Loucy (cell line): ENCODE measurements around the gene LLCFC1.

Source experiments
- H2AFZ ChIP-seq: fragments of 200-600 bp; sonication (generic); 2 replicates; pipeline ENCODE4 v1.6.0; 2016; ENCODE audit warnings: antibody characterized with exemption, mild to moderate bottlenecking, low read length, moderate library complexity
- H3F3A ChIP-seq: fragments of 200-600 bp; 2 replicates; pipeline ENCODE4 v1.6.0; 2016; ENCODE audit warnings: antibody characterized with exemption, low read depth, mild to moderate bottlenecking
- H3K27me3 ChIP-seq: fragments of 200-600 bp; sonication (generic); 2 replicates; pipeline ENCODE4 v1.6.1; 2014; ENCODE audit warnings: low read length, mild to moderate bottlenecking; ENCODE audit not compliant: insufficient read depth, poor library complexity, severe bottlenecking
- H3K36me3 ChIP-seq: fragments of 200-600 bp; sonication (generic); 2 replicates; pipeline ENCODE4 v1.6.1; 2016; ENCODE audit warnings: low read length; ENCODE audit not compliant: insufficient read depth
- H3K4me1 ChIP-seq: fragments of 200-600 bp; sonication (generic); 2 replicates; pipeline ENCODE4 v1.5.1; 2014; ENCODE audit warnings: low read length, mild to moderate bottlenecking; ENCODE audit not compliant: insufficient read depth, poor library complexity, severe bottlenecking
- H3K4me2 ChIP-seq: fragments of 200-600 bp; sonication (generic); 2 replicates; pipeline ENCODE4 v1.6.0; 2014; ENCODE audit warnings: antibody characterized with exemption, low read length, low read depth, mild to moderate bottlenecking; ENCODE audit not compliant: poor library complexity, severe bottlenecking
- H3K4me3 ChIP-seq: fragments of 200-600 bp; sonication (generic); 2 replicates; pipeline ENCODE4 v1.5.1; 2014; ENCODE audit warnings: low read length, mild to moderate bottlenecking, mixed read lengths; ENCODE audit not compliant: poor library complexity, severe bottlenecking
- H3K79me2 ChIP-seq: fragments of 200-600 bp; sonication (generic); 2 replicates; pipeline ENCODE4 v1.6.1; 2014; ENCODE audit warnings: low read length; ENCODE audit not compliant: insufficient read depth
- H3K9ac ChIP-seq: fragments of 200-600 bp; sonication (generic); 2 replicates; pipeline ENCODE4 v1.6.0; 2014; ENCODE audit warnings: mild to moderate bottlenecking, low read depth, low read length, moderate library complexity; ENCODE audit not compliant: poor library complexity, severe bottlenecking
- H3K9me2 ChIP-seq: fragments of 200-600 bp; sonication (generic); replicated peaks from 2 replicates; pipeline ENCODE4 v1.6.1; 2016; ENCODE audit warnings: low read depth, low read length, mixed read lengths
- H3K9me3 ChIP-seq: fragments of 200-600 bp; sonication (generic); 2 replicates; pipeline ENCODE4 v1.6.1; 2014; ENCODE audit warnings: mild to moderate bottlenecking, antibody characterized with exemption, low read length, low read depth; ENCODE audit not compliant: insufficient read depth
- H4K20me1 ChIP-seq: fragments of 200-600 bp; sonication (generic); 2 replicates; pipeline ENCODE4 v1.6.0; 2014; ENCODE audit warnings: antibody characterized with exemption, low read length, mild to moderate bottlenecking; ENCODE audit not compliant: insufficient read depth, poor library complexity, severe bottlenecking
- EZH2phosphoT487 ChIP-seq: fragments of 200-600 bp; IDR thresholded peaks from 2 replicates; pipeline ENCODE4 v1.6.1; 2018; ENCODE audit warnings: antibody characterized with exemption, mild to moderate bottlenecking, moderate library complexity, borderline replicate concordance
- TF ChIP-seq, protein P1 (sequence below): fragments of 200-600 bp; sonication (generic); conservative IDR thresholded peaks from 2 replicates; pipeline ENCODE4 v1.5.1; 2014; ENCODE audit warnings: mild to moderate bottlenecking, antibody characterized with exemption, low read length

LLCFC1 gene

DNA sequence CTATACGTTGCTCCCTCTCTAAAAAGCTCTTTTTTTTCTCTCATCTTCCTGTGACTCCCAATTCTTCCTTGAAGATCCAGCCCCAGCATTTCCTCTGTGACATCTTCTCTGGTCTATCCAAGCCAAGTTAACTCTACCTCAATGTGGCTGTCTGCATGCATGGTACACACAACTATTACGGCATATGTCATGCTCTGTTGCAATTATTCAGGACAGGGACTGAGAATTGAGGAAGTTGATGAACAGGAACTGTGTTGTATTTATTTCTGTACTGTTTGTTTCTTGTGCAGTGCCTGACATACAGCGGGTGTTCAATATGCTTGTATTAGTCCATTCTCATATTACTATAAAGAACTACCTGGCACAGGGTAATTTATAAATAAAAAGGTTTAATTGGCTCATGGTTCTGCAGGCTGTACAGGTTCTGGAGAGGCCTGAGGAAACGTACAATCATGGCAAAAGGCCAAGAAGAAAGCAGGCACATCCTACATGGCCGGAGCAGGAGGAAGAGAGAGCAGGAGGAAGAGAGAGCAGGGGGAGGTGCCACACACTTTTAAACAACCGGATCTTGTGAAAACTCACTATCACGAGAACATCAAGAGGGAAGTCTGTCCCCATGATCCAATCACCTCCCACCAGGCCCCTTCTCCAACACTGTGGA is 12.1 kb upstream of the LLCFC1 start:
- no peaks in the 10 kb centered on the region for H3K27me3 ChIP-seq
- no peaks in the 10 kb centered on the region for H3K4me1 ChIP-seq
- TF ChIP-seq, protein P1, sequence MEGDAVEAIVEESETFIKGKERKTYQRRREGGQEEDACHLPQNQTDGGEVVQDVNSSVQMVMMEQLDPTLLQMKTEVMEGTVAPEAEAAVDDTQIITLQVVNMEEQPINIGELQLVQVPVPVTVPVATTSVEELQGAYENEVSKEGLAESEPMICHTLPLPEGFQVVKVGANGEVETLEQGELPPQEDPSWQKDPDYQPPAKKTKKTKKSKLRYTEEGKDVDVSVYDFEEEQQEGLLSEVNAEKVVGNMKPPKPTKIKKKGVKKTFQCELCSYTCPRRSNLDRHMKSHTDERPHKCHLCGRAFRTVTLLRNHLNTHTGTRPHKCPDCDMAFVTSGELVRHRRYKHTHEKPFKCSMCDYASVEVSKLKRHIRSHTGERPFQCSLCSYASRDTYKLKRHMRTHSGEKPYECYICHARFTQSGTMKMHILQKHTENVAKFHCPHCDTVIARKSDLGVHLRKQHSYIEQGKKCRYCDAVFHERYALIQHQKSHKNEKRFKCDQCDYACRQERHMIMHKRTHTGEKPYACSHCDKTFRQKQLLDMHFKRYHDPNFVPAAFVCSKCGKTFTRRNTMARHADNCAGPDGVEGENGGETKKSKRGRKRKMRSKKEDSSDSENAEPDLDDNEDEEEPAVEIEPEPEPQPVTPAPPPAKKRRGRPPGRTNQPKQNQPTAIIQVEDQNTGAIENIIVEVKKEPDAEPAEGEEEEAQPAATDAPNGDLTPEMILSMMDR = no peak
- no peak for TF ChIP-seq EZH2phosphoT487
- H3K36me3 ChIP-seq = no peaks in the 10 kb centered on the region
- no peaks in the 10 kb centered on the region for H3K79me2 ChIP-seq
- no peaks in the 10 kb centered on the region for H3K9me3 ChIP-seq
- no peaks in the 10 kb centered on the region for H3F3A ChIP-seq
- H4K20me1 ChIP-seq = no peaks in the 10 kb centered on the region
- H3K4me2 ChIP-seq = no peak overlapping the region
- H3K9me2 ChIP-seq = no peaks in the 10 kb centered on the region
- H3K4me3 ChIP-seq = no peak overlapping the region
- H3K9ac ChIP-seq = no peak overlapping the region
- no peak overlapping the region for H2AFZ ChIP-seq

DNA sequence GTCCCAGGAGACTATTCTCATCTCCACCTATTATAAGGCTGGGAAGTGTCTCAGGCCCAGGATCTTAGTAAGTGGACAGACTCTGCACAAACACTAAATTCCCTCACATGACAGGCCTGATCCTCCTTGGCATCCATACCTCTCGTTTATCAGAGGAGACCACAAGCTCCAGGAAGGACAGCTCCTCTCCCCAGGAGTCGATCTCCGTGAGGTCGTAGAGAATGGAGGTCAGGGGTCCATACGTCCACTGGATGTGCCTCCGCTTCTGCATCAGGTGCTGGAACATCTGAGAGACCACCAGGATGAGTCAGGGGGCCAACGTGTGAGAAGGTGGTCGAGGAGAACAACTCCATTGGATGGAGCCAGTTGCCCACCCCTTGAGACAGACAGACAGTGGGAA is 11.3 kb upstream of the LLCFC1 start:
- Histone ChIP-seq H4K20me1 (no peaks in the 10 kb centered on the region), H2AFZ (no peak overlapping the region), H3K4me2 (no peak overlapping the region), H3K36me3 (no peaks in the 10 kb centered on the region), H3K9me2 (no peaks in the 10 kb centered on the region), H3K9me3 (no peaks in the 10 kb centered on the region), H3K27me3 (no peaks in the 10 kb centered on the region), H3K79me2 (no peaks in the 10 kb centered on the region), H3K4me3 (no peak overlapping the region), H3K9ac (no peak overlapping the region), H3K4me1 (peaks cover 5% of the 10 kb centered on the region), H3F3A (no peaks in the 10 kb centered on the region)
- TF ChIP-seq EZH2phosphoT487 = no peak
- TF ChIP-seq, protein P1 = no peak

DNA sequence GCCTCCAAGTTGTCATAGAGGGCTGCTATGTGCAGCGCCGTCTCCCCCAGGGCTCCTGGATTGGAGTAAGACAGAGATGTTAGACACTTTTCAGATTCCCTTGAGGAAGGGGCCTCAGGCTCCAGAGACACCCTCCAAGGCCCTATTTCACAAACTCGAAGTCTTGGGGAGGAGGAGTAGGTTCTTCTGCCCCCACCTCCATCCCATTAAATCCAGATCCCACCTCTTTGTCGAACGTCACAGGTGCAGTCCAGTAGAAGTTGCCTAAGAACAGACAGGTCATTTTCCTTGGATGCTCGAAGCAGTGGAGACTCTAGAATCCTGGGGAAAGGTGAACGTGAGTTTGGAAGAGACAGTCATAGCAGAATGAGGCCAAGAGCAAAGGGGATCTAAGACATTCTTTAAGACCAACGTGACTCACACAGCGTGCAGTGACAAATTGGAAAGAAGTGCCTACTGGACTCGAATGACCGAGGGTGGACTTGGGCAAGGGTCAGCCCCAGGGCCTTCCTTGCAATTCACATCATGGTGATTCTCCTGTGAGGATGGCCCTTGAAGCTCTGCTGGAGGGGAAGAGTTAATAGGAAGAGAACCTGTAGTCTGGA is 9.1 kb upstream of the LLCFC1 start:
- Histone ChIP-seq H3K9ac (no peak overlapping the region), H3K79me2 (no peaks in the 10 kb centered on the region), H2AFZ (no peak overlapping the region), H3K9me3 (no peaks in the 10 kb centered on the region), H3K9me2 (no peaks in the 10 kb centered on the region), H3K27me3 (no peaks in the 10 kb centered on the region), H3K4me3 (no peak overlapping the region), H3K4me1 (peaks cover 13% of the 10 kb centered on the region), H4K20me1 (no peaks in the 10 kb centered on the region), H3K36me3 (no peaks in the 10 kb centered on the region), H3F3A (no peaks in the 10 kb centered on the region), H3K4me2 (no peak overlapping the region)
- no peak for TF ChIP-seq EZH2phosphoT487
- TF ChIP-seq, protein P1 = no peak
